A204.1 (cell line): ENCODE measurements around the gene FRMD8.

Source experiments
- FAIRE-seq: peaks from 2 replicates; lab custom pipeline; 2012; peaks lifted over from hg19 to GRCh38; lab: Jason Lieb, UNC

The FRMD8 gene, protein sequence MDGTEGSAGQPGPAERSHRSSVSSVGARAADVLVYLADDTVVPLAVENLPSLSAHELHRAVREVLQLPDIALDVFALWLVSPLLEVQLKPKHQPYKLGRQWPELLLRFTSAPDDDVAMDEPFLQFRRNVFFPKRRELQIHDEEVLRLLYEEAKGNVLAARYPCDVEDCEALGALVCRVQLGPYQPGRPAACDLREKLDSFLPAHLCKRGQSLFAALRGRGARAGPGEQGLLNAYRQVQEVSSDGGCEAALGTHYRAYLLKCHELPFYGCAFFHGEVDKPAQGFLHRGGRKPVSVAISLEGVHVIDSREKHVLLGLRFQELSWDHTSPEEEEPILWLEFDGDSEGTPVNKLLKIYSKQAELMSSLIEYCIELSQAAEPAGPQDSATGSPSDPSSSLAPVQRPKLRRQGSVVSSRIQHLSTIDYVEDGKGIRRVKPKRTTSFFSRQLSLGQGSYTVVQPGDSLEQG

GRCh38 chr11:65386307-65387140 is at the start of gene FRMD8:
TSS of gene FRMD8 (plus strand) at chr11:65386637. CDS start at chr11:65387037, 400 bp downstream.
- no peak for FAIRE-seq

DNA sequence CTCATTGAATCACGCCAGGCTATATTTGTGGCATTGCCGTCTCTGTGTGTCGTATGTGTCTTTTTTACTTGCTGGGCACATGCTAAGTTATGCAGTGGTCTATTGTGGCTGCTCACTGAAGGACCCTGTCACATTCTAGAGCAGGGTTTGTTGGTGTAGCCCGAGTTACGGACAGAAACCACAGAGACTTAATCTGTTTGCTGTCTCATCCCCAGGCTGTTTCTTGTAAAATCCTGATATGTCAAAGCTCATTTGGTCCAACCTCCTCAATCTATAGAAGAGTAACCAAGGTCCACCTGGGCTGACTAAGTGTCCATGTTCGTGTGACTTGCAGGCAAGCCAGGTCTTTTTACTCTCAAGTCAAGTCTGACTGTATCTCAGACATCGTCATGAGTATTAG is 47.8 kb upstream of the FRMD8 start:
- no peak for FAIRE-seq

DNA sequence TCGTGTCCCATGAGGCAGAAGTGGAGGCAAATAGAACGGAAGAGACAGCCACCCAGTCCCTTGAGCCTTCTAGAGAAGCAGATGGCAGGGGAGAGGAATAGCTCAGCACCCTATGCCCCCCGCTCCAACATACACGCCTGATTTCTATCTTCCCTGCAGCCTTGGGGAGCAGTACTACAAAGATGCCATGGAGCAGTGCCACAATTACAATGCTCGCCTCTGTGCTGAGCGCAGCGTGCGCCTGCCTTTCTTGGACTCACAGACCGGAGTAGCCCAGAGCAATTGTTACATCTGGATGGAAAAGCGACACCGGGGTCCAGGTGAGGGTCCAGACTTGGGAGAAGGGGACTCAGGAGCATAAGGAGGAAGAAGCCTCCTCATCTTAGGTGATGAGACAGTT is 46.2 kb upstream of the FRMD8 start:
- no peak for FAIRE-seq

GRCh38 chr11:65341856-65342255 is 44.6 kb upstream of the FRMD8 start:
- FAIRE-seq, result no peak

DNA sequence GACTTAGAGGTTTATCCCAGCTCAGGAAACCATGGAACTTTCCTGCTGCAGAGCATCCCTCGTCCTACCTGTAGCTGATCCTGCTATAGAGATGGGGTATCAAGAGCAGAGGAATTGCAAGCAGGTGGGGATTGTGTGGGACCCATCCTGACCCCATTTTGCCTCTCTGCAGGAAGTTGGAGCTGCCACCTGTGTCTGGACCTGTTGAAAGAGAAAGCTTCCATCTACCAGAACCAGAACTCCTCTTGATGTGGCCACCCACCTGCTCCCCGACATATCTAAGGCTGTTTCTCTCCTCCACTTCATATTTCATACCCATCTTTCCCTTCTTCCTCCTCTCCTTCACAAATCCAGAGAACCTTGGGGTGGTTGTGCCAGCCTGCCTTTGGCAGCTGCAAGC is 34.9 kb upstream of the FRMD8 start:
- FAIRE-seq, result no peak

- FAIRE-seq, result peak; percentile 87
Measured at GRCh38 chr11:65352783-65353182, 33.7 kb upstream of the FRMD8 start.

DNA sequence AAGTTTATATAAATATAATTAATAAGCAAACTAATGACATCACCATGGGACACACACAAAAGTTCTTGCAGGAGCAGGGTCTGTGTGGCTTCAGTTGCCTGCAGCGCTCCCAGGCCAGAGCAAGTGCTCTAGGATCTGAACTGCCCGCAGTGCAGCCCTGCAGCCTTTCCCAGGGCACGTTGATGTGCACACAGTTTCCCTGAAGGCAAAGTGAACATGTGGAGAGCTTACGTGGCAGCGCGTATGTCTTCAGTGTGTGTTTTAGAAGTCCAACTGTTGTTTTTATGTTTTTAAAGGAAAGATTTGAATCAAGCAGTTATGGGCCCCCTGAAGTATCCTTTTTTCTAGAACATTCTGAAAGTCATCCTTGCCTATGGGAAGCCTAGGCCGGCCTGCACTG is 33.1 kb upstream of the FRMD8 start:
- no peak for FAIRE-seq

GRCh38 chr11:65353900-65354264 is 32.6 kb upstream of the FRMD8 start:
- FAIRE-seq, result no peak

GRCh38 chr11:65354265-65355012 is 32.0 kb upstream of the FRMD8 start, which contains the start of gene TIGD3:
TSS of gene TIGD3 (plus strand) at chr11:65354751. CDS start at chr11:65355809, 1,058 bp downstream.
- no peak for FAIRE-seq

- FAIRE-seq, result no peak
Measured at GRCh38 chr11:65355013-65355775, 31.2 kb upstream of the FRMD8 start.

DNA sequence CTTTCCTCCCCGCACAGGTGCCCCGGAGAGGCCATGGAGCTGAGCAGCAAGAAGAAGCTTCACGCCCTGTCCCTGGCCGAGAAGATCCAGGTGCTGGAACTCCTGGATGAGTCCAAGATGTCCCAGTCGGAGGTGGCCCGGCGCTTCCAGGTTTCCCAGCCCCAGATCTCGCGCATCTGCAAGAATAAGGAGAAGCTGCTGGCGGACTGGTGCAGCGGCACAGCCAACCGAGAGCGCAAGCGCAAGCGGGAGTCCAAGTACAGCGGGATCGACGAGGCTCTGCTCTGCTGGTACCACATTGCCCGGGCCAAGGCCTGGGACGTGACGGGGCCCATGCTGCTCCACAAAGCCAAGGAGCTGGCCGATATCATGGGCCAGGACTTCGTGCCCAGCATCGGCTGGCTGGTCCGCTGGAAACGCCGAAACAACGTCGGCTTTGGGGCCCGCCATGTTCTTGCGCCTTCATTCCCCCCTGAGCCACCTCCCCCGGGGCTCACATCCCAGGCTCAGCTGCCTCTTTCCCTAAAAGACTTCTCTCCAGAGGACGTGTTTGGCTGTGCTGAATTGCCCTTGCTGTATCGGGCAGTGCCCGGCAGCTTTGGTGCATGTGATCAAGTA is 30.6 kb upstream of the FRMD8 start:
- FAIRE-seq, result no peak

GRCh38 chr11:65356394-65356972 is 30.0 kb upstream of the FRMD8 start:
- no peak for FAIRE-seq

DNA sequence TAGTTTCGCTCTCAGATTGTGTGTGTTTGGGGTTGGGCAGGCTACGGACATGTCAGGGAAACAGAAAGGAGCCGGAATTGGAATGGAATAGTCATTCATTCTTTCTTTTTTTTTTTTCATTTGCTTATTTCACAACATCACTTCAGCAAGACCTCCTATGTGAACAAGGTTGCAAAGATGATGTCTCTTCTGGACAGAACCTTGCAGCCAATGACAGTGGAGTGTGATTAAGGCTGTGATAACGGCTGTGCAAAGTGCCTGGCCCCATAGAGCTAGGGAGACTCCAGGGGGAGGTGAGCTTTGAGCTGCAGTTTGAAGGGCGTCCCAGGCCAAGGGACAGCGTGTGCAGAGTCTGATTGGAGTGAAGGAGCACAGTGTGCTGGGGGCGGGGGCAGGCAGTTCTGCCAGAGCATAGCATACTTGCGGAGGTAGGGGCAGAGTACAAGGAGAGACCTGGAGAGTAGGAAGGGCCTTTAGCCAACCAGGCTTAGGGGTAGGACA is 28.5 kb upstream of the FRMD8 start:
- no peak for FAIRE-seq

- FAIRE-seq, result no peak
Measured at GRCh38 chr11:65362320-65362931, 24.0 kb upstream of the FRMD8 start.

DNA sequence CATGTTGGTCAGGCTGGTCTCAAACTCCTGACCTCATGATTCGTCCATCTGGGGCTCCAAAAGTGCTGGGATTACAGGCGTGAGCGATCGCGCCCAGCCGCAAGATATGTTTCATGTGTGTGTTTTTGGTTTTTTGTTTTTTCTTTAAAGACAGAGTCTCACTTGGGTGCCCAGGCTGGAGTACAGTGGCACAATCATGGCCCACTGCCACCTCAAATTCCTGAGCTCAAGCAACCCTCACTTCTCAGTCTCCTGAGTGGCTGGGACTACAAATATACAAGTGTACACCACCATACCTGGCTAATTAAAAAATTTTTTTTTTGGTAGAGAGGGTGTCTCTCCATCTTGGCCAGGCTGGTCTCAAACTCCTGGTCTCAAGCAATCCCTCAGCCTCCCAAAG is 23.5 kb upstream of the FRMD8 start:
- no peak for FAIRE-seq

DNA sequence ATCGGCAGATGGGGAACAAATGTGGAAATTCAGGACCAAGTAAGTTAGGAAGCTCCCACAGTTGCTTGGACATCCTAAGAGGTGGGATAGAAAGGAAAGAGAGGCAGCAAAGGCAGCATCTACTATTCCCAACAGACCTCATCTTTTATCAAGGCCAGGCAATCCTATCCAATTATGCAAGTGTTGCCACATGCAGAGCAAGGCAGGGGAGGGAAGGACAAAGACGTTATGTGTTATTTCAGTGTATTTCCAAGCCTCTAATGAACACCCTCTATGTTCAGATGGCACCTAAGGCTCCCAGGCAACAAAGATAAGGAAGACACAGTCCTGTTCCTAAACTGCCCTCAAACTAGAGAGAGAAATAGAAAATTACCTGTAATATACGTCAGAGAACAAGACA is 22.7 kb upstream of the FRMD8 start:
- FAIRE-seq, result no peak

DNA sequence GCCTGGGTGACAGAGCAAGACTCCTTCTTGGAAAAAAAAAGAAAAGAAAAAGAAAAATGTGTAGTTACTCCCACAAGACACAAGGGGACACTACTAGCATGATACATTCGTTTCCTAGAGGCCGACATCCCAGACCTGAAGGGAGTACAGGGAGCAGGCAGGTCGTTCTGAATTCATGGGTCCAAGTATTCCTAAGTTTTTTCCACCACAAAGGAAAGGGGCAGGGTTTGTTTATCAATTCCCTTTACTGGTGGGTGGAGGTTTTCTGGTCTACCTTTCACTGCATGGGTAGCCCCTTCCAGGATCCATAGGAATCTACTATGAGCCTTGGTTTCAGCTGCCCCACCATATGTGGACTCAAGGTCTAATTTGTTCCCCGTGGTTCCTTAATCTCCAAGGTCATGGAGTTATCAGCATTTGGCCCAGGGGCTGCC is 20.1 kb upstream of the FRMD8 start:
- no peak for FAIRE-seq

- FAIRE-seq, result no peak
Measured at GRCh38 chr11:65370659-65371049, 15.8 kb upstream of the FRMD8 start.

DNA sequence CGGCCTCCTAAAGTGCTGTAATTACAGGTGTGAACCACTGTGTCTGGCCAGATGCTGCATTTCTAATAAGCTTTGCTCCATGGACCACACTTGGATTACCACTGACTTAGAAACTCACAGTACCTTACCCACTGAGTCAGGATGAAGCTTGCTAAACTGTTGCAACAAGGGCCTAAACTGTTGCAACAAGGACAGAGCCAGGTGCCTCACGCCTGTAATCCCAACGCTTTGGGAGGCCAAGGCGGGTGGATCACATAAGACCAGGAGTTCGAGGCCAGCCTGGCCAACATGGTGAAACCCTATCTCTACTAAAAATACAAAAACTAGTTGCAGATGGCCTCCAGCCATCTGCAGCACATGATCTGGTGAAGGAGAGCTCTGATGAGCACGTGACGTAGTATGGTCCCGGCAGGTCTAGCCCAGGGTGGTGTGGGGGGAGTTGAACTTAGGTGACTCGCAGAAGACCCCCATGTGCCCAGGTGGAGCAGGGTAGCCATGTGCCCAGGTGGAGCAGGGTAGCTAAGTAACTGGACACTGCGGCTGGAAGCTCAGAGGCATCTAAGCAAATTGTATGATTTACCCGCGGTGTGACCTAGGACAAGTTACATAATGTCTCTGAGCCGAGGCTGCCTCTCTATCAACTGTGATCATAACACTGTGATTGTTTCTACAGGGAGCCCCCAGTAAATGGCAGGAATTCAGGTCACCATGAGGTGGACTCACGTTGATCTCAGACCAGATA is 12.4 kb upstream of the FRMD8 start:
- no peak for FAIRE-seq

DNA sequence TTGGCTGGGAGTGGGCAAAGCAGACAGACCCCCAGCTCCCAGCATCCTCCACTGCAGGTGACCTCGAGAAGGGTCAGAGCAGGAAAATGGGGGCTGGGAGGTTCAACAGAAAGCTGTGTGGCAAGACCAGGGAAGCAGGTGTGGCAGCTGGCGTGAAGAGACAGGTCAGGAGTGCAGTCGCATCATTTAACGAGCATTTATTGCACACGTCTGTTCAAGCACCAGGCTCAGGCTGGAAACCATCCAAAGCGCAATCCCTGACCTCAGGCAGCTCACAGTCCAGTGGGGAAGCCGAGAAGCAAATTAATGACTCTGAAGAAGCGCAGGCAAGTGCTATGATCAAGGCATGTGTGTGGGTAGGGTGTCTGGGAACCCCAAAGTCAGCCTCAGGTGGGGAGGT is 11.4 kb upstream of the FRMD8 start:
- FAIRE-seq, result no peak
